GM06990 (cell line): ENCODE data around the gene ZNF319.

Experiments
- DNase-seq: peaks from one replicate; pipeline ENCODE4 v3.0.0-alpha.2; 2011; ENCODE audit not compliant: insufficient read length; ENCODE audit errors: extremely low read depth
- H3K27me3 ChIP-seq: replicated peaks from 2 replicates; pipeline ENCODE4 v1.6.0; 2011; ENCODE audit warnings: low read length; ENCODE audit not compliant: control insufficient read depth, insufficient read depth
- H3K36me3 ChIP-seq: 2 replicates; pipeline ENCODE4 v1.5.1; 2011; ENCODE audit warnings: low read length; ENCODE audit not compliant: control insufficient read depth, insufficient read depth
- H3K4me3 ChIP-seq: replicated peaks from 2 replicates; pipeline ENCODE4 v1.5.1; 2011; ENCODE audit warnings: low read depth, mild to moderate bottlenecking, control low read depth, low read length
- CTCF ChIP-seq: IDR thresholded peaks from 2 replicates; pipeline ENCODE4 v1.5.1; 2011; ENCODE audit warnings: low read length, control low read depth, mild to moderate bottlenecking, inconsistent platforms; ENCODE audit not compliant: insufficient read depth, poor library complexity, severe bottlenecking

The ZNF319 gene

DNA sequence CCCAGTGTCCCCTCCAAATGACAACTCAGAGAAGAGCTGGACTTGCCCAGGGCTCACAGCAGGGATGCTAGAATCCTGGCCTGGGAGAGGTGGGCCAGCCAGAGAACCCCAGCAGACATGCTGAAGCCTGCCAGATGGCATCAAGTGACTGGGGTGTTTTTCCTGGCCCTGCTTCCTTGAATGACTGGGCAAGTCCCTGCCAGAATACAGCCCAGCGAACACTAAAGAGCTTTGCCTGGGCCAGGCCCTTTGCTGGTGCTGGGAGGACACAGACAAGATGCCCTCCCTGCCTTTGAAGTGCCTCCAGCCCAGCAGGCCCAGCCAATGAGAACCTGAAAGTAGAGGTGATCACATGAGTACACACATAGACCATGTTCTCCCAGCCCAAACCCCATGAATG is 11.5 kb downstream of the ZNF319 start:
- no peaks in the 10 kb centered on the region; the same call in 1 of the 2 replicates for H3K27me3 ChIP-seq
- no peak for TF ChIP-seq CTCF
- H3K36me3 ChIP-seq: no peaks in the 10 kb centered on the region
- DNase-seq: no peak
- H3K4me3 ChIP-seq: no peak overlapping the region

DNA sequence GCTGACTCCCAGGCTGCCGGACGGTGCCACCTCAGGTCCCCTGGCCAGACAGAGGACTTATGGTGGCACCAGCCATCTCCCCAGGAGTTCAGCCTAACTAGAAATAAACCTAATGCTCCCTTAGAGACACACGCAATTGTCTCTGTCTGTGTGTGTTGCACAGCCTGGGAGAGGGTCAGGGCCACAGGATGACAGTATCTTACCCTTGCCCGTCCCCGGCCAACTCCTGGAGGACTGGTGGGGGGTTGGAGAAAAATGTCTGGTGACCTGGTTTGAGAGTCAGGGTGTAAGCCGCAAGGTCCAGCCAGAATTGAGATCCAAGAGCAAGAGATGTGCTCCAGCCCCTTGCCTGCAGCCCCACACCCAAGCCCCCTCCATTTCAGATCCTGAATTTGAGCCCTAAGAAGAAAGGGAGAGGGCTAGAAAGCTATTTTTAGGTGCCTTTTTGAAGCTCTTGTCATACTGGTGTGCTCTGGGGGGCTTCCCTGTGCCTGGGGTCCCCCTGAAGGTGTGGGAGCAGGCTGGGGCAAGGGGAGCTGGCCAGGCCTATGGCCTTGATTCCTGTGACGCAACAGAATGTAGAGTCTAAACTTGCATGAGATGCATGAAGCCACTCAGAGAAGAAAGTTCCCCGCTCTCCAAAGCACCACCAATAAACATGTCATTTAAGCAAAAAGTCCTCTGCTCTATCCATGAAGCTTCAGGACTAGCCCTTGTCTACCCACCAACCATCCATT is 12.9 kb downstream of the ZNF319 start:
- TF ChIP-seq CTCF: no peak
- no peaks in the 10 kb centered on the region; the same call in 1 of the 2 replicates for H3K27me3 ChIP-seq
- H3K36me3 ChIP-seq: no peaks in the 10 kb centered on the region
- DNase-seq: no peak
- H3K4me3 ChIP-seq: no peak overlapping the region

- no peaks in the 10 kb centered on the region; the same call in 1 of the 2 replicates for H3K27me3 ChIP-seq
- no peaks in the 10 kb centered on the region for H3K36me3 ChIP-seq
- no peak for DNase-seq
- H3K4me3 ChIP-seq: no peak overlapping the region
- TF ChIP-seq CTCF: no peak
Observed at GRCh38 chr16:57986196-57986595, 14.3 kb downstream of the ZNF319 start.

DNA sequence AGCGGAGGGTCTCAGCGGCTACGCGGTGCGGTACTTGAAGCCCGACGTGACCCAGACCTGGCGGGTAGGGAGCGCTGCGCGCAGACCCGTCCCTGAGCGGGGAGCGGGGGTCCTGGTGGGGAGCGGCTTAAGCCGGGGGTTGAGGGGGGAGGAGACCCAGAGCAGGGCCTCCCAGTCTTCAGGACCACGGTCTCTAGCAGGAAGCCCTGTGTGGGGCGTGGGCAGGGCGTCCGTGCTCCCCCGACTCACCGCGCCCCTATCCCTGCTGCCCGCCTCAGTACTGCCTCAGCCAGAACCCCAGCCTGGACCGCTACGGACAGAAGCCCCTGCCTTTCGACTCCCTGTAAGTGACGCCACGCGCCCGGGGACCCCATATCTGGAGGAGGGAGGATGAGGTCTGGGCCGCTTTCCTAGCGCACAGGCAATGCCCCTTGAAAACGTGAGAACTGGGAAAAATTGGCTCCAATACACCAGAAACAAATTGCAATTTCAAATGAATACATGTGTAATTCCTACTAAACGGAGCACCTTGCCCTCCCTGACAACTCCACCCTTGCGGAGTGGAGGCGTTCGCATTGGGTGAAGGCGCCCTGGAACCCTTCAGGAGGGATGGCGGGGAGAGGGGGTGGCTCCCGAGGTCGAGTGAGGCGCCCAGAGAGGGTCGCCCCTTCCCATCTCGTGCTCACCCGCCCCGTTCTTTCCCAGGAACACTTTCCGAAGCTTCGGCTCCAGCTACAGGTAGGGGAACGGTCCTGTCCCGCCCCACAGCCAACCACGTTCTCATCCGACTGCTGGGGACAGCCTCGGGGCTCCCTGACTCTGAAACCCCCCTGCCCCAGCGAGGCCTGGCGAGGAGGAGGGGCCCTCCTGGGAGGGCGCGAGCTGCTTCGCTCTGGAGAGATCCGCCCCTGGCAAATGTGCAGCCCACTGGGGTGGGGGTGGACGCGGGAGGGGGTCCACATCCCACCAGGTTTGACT is 15.0 kb downstream of the ZNF319 start:
- DNase-seq: no peak
- TF ChIP-seq CTCF: no peak
- Histone ChIP-seq H3K4me3 (peak overlapping the region; percentile 47), H3K27me3 (no peaks in the 10 kb centered on the region; the same call in 1 of the 2 replicates), H3K36me3 (no peaks in the 10 kb centered on the region)

DNA sequence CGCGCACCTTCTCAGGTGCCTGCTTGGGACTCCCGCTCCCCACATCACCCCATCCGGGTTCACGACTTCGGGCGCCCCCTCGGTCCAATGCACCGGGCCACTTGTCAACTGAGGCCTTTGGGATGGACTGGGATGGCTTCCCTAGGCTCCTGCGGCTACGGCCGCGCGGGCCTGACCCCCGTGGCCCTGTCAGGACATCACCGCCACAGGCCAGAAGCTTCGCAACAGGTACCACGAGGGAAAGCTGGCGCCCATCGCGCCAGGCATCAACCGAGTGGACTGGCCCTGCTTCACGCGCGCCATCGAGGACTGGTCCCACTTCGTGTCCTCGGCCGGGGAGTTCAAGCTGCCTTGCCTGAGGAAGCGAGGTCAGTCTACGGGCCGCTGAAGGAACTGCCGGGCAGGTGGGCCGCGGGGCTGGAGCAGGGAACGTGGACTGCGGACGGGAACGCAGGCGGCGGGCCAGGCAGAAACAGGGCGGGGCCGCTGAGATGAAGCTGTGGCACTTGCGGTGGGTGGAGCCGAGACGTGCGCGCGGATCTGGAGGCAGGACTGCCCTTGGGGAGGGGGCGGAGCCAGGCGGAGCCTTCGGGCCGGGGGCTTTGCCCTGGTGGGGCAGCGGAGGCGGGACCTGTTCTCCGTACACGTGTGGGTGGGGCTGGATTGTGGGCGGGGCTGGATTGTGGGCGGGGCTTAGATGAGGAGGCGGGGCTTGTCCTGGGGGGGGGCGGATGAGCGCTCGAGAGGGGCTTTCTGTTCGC is 15.8 kb downstream of the ZNF319 start:
- Histone ChIP-seq H3K4me3 (peak overlapping the region; percentile 47), H3K27me3 (no peaks in the 10 kb centered on the region; the same call in 1 of the 2 replicates), H3K36me3 (no peaks in the 10 kb centered on the region)
- peak; percentile 83 for DNase-seq
- TF ChIP-seq CTCF: no peak
